Measurements from ENCODE around the gene HSPA12A. TPM values are rescaled to one million over a fixed set of nuclear protein-coding genes. Genes with fewer than 3 reads are reported as not detected.

HSPA12A gene
- polyA plus RNA-seq, 3 donors: 33.4 to 56.2 (median 38.9) TPM

DNA sequence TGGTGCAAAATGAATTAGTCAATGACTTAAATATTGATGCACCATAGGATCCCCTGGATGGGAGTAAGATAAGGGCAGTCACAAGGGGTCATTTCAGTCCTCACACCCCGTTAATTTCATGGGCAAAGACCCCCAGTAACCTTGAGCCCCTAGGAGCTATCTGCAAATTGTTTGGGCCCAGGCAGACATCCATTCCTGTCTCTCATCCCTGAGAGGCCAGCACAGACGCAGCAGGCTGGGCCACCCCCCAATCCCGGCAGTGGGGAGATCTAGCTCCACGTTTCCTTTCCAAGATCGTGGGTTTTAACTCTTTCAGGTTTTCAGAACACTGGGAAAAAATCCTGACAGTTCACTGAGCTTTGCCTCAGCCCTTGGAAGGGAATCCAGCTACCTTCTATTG lies 81.5 kb downstream of the HSPA12A start:
- DNase-seq (ENCODE audit: extremely low read depth in 1 of 11, low read depth in 9 of 11, low spot score in 4 of 11): no peak

DNA sequence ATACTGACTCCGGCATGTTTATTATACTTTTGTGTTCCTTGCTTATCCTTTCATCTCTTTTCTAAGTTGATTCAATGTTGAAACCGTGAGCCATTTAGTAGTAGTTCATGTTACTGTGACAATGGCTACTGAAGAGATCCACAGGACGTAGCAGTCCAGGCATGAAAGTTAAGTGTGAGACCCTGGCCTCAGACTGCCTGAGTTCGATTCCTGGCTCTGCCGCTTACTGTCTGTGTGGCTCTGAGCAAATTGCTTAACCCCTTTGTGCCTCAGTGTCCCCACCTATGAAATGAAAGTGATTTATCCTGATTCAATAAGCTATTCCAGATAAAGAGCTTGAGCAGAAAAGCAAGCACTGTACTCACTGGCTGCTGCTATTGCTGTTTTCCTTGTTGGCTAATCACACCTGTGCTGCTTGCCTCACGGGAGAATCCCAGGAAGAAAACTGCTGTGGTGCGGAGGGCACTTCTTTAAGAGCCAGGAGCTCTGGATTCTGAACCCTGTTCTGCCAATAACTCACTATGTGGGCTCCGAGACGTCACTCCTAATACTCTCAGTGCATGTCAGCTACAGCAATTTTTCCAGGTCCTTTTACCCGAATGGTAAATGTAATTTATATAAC lies 83.2 kb downstream of the HSPA12A start:
- no peak for DNase-seq (ENCODE audit: extremely low read depth in 1 of 11, low read depth in 9 of 11, low spot score in 4 of 11)

DNA sequence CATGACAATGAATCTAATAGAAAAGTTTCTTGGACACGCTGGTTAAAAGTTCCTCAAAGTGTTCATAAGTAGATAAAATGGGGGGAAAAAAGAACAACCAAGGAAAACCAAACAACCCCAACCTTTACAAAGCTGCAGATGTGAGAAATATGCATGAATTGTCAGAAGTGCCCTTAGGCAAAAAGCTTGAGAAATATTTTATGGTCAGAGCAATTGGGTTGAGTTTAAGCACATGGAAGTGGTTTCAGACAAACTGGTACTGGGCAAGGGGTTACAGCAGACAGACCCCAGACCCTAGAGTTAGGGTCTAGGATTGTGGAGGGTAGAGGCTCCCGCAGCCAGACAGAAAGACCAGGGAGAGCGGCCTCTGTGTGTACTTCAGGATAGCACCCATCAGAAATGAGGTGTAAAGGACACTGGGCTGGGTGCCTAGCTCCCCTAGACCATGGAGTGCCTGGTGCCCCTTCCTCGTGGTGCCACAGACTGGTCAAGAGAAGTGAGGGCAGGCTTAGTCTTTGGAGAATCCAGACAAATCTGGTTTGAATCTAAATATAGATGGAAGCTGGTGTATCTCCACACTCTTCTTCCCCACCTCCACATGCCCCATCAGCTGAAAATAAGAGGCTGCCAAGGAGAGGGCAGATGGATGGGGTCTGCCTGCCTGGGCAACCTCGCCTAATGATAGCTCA lies 84.4 kb downstream of the HSPA12A start:
- DNase-seq (ENCODE audit: extremely low read depth in 1 of 11, low read depth in 9 of 11, low spot score in 4 of 11): no peak

DNA sequence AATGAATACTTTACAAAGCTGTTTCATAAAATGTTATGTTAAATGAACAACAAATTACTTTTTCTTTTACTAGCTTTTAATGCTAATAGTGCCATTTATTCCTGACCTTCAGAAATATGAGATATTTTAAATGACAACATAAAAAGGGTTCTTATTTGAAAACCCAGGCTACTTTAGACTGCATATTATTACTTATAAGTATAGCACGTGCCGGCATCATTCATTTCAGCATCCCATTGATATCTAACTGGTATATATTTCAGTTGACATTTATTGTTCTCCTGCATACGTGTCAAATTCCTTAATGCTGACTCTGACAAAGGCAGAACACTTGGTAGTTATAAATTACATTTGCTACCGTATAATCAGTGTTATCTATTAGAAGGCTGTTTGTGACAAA lies 86.3 kb downstream of the HSPA12A start:
- no peak for DNase-seq (ENCODE audit: extremely low read depth in 1 of 11, low read depth in 9 of 11, low spot score in 4 of 11)

GRCh38 chr10:116655568-116655967 lies 86.8 kb downstream of the HSPA12A start:
- no peak for DNase-seq (ENCODE audit: extremely low read depth in 1 of 11, low read depth in 9 of 11, low spot score in 4 of 11)

GRCh38 chr10:116654816-116655215 lies 87.5 kb downstream of the HSPA12A start:
- DNase-seq (ENCODE audit: extremely low read depth in 1 of 11, low read depth in 9 of 11, low spot score in 4 of 11): no peak

DNA sequence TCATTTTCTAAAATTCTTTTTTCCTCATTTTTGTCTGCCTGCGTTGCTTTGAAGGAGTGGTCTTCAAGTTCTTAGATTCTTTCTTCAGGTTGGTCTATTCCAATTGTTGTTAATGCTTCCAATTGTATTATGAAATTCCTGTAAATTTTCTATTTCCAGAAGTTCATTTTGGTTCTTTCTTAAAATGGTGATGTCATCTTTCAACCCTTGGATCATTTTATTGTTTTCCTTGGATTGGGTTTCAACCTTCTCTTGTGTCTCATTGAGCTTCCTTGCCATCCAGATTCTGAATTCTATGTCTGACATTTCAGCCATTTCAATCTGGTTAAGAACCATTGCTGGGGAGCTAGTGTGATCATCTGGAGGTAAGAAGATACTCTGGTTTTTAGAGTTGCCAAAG lies 88.5 kb downstream of the HSPA12A start:
- DNase-seq (ENCODE audit: extremely low read depth in 1 of 11, low read depth in 9 of 11, low spot score in 4 of 11): no peak

- DNase-seq (ENCODE audit: extremely low read depth in 1 of 11, low read depth in 9 of 11, low spot score in 4 of 11): no peak
These were observed 93.5 kb downstream of the HSPA12A start for GRCh38 chr10:116648903-116649302.

DNA sequence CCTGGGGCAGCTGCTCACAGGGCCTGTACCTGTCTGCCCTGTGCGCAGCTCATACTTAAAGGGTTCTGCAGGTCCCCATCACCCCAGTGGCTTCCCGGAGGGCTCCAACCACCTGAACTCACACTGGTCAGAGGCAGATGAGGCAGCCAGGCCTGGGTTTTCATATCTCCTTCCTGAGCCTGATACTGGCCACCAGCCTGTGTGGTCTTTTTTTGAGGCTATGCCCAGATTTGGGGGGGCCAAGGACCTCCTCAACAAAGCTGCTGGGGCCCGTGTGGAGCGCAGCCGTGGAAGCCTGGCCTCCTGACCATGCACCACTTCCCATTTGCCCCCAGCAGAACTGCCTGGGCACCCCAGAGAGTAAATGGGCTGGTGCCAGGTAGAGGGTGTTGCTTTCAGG lies 95.9 kb downstream of the HSPA12A start:
- no peak for DNase-seq (ENCODE audit: extremely low read depth in 1 of 11, low read depth in 9 of 11, low spot score in 4 of 11)

GRCh38 chr10:116637830-116638229 lies 104.5 kb downstream of the HSPA12A start:
- DNase-seq (ENCODE audit: extremely low read depth in 1 of 11, low read depth in 9 of 11, low spot score in 4 of 11): no peak

GRCh38 chr10:116636976-116637375 lies 105.4 kb downstream of the HSPA12A start:
- no peak for DNase-seq (ENCODE audit: extremely low read depth in 1 of 11, low read depth in 9 of 11, low spot score in 4 of 11)

DNA sequence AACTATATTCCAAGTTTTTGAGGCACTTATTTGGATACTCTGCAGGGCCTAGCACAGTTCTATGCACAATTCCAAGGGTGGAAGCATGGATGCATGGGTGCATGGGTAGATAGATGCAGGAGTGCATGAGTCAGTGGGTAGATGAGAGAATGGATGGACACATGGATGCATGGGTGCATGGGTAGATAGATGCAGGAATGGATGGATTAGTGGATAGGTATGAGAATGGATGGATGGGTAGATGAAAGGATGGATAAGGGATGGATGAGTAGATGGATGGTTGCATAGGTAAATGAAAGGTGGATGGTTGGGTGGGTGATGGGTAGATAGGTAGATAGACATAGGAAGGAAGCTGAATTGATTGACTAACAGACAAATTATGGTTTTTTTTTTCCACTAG lies 106.0 kb downstream of the HSPA12A start:
- DNase-seq (ENCODE audit: extremely low read depth in 1 of 11, low read depth in 9 of 11, low spot score in 4 of 11): no peak

DNA sequence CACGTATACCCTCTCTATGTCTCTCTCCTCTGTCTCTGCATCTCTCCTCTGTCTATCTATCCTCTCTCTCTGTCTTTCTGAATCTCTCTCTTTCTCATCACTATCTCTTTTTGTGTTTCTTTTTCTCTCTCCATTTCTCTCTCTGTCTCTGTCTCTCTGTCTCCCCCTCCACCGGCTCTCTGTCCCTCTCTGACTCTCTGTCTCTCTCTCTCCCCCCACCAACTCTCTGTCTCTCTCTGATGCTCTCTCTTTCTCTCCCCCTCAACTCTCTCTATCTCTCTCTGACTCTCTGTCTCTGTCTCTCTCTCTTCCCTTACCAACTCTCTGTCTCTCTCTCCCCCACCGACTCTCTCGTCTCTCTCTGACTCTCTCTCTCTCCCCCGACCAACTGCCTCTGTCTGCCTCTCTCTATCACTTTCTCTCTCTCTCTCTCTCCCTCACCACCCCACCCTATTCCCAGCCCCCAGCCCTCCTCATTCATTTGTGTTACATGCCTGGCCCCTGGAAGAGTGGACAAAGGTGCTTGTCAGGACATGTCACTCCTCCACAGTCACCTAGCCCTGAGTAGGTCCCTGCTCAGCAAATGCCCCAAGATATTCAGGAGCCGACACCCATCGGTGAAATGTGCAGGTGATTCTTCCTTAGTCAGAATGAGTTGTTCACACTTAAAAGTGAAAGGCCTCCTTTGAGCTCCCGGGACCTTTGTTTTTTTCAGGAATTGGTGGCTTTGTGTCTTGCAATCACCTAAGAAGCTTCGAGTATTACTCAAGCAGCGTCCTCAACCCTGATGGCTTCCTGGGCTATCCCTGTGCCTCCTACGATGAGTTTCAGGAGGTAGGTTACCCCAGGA lies 108.0 kb downstream of the HSPA12A start:
- DNase-seq (ENCODE audit: extremely low read depth in 1 of 11, low read depth in 9 of 11, low spot score in 4 of 11): no peak

GRCh38 chr10:116633216-116633600 lies 109.2 kb downstream of the HSPA12A start:
- no peak for DNase-seq (ENCODE audit: extremely low read depth in 1 of 11, low read depth in 9 of 11, low spot score in 4 of 11)

- DNase-seq (ENCODE audit: extremely low read depth in 1 of 11, low read depth in 9 of 11, low spot score in 4 of 11): no peak
These were observed 109.7 kb downstream of the HSPA12A start for GRCh38 chr10:116632596-116633215.

DNA sequence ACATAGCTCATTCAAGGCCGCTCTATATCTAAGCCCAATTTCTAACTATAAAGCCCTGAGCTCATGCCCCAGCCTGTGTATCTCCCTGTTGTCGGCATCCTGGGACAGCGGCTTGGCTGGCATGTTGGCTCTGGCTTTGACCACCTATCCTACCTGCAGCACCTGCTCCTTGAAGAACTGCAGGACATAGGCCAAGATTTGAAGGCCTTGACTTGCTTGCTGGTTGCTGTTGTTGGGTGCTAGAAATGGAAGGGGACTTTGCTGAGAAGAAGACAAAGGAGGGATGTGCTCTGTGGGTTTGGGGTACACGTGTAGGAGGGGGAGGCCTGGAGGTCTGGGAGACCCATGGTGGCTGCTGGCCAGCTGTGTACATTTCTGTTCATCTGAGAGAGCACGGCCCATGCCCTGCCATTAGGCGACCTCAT lies 110.5 kb downstream of the HSPA12A start:
- DNase-seq (ENCODE audit: extremely low read depth in 1 of 11, low read depth in 9 of 11, low spot score in 4 of 11): no peak

- no peak for DNase-seq (ENCODE audit: extremely low read depth in 1 of 11, low read depth in 9 of 11, low spot score in 4 of 11)
These were observed 112.3 kb downstream of the HSPA12A start for GRCh38 chr10:116630020-116630419.

- DNase-seq (ENCODE audit: extremely low read depth in 1 of 11, low read depth in 9 of 11, low spot score in 4 of 11): no peak
These were observed 113.0 kb downstream of the HSPA12A start for GRCh38 chr10:116629340-116629739.

- peak in 5 of 11 donors; percentile 3 to 23 (median 19) for DNase-seq (ENCODE audit: extremely low read depth in 1 of 11, low read depth in 9 of 11, low spot score in 4 of 11)
These were observed 114.9 kb downstream of the HSPA12A start for GRCh38 chr10:116627386-116627933.

Data from renal cortex interstitium (tissue), 11 donors.